NCI-H82 (cell line): ENCODE results near the gene DEFB132.
A peak's percentile ranks its signal among the peaks of the same experiment; 100 is the strongest.
"Not testable (repeated sequence)": the region's sequence is repeated elsewhere in the genome, so short reads cannot be mapped to it uniquely, and the experiment has no call there.

ENCODE experiments used
- DNase-seq: peaks from one replicate; lab custom pipeline; 2025; lab: John Stamatoyannopoulos, UW

DEFB132 gene, protein sequence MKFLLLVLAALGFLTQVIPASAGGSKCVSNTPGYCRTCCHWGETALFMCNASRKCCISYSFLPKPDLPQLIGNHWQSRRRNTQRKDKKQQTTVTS

DNA sequence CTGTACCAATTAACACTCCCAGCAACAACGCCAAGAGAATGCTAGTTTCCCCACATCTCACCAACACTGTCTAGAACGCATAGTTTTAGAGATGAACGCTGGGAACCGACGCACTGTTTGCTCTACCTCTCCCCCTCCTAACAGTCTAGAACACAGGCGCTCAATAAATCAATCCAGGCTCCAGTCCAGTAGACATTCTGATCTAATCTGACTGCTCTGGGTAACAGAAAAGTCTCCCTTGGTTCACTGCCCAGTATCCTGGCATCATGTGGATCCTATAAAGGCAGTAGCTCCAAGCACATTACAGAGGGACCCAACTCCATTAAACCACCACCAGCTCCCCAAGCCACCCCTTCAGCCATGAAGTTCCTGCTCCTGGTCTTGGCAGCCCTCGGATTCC, at the start of gene DEFB132:
TSS of gene DEFB132 (plus strand) at position 306 of the 400 bp plus-strand sequence. CDS start at position 361, 55 bp downstream.
- DNase-seq: no peak

DNA sequence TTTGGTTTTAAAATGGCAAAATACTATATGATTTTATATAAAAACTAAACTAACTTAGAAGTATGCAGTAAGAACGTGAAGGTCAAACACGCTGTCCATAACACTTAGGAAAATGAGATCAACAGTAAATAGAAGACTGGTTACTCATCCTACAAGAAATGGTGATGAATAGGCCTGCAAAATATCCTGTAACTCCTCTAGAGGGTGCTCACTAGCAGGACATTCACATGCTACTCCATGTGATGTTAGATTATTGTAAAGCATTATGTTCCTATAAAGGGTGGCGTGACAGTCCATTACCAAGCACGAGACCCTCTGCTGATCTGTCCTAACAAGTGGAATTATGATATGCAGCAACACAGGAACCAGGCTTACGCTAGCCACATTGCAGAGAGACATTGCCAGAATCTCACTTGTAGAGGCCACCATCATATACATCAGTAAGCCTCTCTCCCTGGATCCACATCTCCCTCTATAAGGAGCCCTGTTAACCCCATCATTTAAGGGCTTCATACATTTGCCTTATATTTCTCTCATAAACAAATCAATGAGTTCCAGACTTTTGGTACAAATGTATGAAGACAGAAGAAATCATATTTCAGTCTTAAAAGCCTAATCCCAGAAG, 48.5 kb upstream of the DEFB132 start:
- peak; percentile 75 for DNase-seq

DNA sequence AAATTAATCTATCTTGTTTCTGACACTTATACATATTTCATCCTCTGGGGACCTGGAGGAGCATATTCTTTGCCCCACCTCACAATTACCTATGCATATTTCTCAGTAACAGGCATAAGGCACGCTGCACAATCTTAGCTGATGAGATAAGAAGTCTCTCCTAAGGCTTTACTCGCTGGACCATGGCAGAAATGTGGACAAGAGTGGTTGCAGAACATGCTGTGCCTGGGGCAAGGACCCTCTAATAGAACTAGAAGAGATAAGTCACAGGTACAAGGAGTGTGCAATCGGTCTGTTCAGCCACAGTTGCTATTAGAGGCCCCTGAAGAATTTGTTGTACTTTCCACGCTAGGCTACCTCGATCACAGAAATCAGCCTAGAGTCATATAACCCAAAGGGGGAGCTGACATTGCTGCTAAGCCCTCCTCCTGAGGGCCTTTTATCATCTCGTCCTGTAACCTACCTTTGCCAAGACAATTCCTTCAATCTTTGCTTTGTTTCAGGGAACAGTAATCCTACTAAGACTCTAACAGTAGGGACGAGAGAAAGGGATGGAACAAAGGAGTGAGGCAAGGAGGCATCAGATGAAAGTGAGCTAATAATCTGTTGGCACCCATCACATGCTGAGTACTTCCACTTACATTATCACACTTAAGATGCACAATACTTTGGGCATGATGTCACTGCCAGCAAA, 46.6 kb upstream of the DEFB132 start:
- no peak for DNase-seq

DNA sequence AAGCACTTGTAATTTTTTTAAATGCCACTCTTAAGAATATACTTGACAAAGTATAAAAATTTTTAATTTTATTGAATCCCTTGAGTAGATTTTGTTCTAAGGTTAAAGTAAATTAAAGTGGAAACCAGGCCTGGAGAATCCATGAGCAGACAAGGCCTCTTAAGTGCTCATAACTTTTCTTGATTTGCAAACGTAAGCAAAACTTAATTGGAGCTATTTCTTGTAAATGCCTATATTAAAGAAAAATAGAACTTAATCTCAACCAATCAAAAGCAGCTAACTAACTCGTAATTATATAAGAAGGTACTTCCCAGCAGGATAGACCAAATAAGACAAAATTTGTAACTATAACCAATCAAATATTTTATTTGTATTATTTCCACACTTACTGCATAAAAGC, 43.1 kb upstream of the DEFB132 start:
- no peak for DNase-seq

DNA sequence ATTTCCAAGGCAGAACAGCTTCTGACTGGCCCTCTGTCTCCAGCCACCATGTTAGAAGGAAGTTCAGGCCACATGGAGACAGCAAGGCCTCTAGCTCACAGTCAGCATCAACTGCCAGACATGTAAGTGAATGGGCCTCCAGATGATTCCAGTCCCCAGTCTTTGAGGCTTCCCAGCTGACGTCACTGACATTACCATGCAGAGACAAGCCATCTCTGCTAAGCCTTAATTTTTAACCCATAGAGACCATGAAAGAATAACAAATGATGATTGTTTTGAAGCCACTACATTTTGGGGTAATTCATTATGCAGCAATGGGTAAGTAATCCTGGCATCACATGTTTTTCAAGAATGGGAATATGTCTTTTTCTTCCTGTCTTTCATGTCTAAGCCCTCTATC, 41.7 kb upstream of the DEFB132 start:
- DNase-seq: no peak

DNA sequence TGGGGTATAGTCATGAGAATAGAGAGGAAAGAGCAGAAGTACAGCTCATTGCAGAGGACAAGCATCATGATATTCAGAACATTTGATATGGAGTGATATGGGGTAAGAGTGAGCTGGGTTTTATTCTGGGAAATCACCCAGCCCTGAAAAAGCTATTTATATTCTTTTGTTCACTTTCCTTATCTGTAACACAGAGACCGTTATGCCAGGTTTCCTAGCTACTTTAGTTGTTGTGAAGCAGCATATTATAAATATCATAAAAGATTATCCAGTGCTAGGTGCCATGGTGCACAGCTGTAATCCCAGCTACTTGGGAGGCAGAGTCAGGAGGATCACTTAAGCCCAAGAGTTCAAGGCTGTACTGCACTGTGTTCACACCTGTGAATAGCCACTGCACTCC, 40.3 kb upstream of the DEFB132 start:
- no peak for DNase-seq

DNA sequence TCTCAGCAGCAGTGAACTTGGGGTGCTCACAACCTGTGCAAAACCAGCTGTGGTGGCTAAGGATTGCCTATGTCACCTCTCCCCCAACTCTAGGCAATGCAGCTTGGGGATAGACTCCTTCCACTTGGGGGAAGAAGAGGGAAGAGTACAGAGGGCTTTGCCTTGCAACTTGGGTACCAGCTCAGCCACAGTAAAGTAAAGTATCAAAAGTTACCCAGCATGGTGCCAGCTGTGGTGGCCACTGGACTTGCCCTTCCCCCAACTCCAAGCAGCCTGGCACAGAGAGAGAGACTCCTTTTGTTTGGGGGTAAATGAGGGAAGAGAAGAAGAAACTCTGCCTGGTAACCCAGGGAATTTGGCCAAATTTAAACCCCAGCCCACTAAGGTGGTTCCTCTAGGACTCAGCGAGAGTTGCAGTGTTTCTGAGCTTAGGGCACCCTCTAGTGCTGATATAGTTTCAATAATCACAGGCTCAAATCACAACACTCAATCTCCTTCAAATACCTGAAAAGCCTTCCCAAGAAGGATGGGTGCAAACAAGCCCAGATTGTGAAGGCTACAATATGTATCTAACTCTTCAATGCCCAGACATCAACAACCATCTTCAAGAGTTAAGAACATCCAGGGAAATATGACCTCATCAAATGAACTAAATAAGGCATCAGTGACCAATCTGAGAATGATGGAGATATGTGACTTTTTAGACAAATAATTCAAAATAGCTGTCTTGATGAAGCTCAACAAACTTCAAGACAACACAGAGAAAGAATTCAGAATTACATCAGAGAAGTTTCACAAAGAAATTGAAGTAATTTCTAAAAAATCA, 38.0 kb upstream of the DEFB132 start:
- peak; percentile 55 for DNase-seq

DNA sequence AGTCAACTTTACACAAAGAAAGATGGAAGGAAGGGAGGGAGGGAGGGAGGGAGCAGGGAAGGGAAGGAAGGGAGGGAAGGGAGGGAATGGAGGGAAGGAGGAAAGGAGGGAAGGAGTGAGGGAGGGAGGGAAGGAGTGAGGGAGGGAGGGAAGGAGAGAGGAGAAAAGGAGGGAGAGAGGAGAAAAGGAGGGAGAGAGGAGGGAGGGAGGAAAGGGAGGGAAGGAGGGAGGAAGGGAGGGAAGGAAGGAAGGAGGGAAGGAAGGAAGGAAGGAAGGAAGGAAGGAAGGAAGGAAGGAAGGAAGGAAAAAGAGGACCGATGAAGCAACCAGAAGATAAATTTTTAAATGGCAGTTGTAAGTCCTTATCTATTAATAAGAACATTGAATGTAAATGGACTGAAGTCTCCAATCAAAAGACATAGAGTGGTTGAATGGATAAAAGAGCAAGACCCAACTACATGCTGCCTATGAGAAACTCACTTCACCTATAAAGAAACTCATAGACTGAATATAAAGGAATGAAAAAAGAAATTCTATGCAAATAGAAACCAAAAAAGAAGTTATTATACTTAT, 36.2 kb upstream of the DEFB132 start:
- DNase-seq: no peak

DNA sequence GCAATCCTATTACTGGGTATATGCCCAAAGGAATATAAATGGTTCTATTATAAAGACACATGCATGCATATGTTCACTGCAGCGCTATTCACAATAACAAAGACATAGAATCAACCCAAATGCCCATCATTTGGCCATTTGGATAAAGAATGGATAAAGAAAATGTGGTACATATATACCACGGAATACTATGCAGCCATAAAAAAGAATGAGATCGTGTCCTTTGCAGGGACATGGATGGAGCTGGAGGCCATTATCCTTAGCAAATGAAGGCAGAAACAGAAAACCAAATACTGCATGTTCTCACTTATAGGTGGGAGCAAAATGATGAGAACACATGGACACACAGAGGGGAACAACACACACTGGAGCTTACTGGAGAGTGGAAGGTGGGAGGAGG, 31.6 kb upstream of the DEFB132 start:
- not testable (repeated sequence) for DNase-seq

DNA sequence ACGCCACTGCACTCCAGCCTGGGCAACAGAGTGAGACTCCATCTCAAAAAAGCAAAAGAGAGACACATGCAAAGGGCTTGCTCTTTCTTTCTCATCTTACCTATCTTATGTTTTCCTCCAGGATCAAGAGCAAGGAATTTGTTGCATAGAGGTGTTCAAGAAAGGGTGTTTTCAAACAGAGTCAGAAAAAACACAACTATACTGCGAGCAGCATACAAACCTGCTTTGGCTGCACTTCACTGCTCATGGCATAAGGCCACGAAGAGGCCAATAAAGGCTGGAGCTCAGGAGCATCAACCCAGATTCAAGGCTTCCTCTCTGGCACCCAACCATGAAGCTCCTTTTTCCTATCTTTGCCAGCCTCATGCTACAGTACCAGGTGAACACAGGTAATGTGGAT, 30.6 kb upstream of the DEFB132 start, which contains the start of gene DEFB129:
TSS of gene DEFB129 (plus strand) at position 301 of the 400 bp plus-strand sequence. CDS start at position 332, 31 bp downstream.
- no peak for DNase-seq

DNA sequence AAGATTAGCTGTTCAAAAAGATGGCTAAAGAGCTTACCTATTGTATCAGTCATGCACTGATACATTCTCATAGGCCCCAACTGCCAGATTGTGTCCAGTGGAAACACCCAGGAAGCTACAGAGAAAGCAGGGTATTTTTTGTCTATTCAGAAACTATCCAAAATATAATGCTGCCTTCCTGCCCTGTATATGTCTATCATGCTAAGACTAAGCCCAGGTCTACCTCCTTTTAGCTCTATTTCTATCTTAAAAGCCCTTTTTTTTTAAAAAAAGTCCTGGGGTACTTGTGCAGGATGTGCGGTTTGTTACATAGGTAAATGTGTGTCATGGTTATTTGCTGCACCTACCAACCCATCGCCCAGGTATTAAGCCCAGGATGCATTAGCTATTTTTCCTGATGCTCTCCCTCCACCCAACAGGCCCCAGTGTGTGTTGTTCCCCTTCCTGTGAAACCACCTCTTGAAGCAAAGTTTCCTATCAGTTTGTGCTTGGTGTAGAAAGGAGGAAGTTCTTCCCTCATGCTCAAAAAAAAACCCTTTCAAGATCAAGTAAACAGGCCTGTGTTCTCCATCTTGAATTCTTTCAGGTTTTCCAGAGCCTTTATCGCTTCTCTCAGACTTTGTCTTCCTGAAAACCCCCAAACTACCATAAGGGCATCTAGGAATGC, 30.0 kb upstream of the DEFB132 start:
- DNase-seq: no peak

DNA sequence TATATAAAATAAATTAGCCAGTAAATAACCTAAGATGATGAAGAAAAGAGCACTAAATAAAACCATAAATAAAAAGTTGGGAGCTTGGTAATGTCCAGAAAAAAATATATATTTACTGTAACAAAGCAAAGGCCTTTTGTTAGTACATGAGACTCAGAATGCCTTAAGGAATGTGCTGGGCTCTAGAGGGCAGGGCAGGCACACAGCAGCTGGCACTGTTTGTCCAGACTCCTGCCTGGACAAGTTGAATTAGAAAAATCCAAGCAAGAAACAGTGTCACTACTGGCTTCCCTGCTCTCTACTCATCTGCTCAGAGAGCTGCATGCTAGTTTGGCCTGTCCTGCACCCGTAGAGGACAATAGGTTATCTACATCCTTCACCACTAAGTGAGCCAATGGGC, 21.6 kb upstream of the DEFB132 start:
- DNase-seq: no peak

DNA sequence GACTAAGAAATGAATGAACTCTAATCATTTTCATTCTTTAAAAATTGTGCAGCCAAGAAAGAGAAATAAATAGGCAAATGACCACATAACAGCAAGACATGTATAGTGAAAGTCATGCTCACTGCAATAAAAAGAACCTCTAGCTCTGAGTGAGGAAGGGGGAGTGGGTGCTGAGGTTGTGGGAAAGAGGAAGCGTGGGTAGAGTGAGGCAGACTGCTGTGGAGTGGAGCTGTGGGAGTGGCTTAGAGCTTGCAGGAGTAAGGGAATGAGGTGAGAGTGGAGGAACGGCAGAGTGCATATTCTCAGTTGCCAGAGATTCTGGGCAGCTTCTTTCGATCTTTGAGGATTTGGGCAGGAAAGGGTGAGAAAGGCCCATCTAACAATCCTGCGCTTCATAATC, 20.0 kb upstream of the DEFB132 start:
- no peak for DNase-seq

DNA sequence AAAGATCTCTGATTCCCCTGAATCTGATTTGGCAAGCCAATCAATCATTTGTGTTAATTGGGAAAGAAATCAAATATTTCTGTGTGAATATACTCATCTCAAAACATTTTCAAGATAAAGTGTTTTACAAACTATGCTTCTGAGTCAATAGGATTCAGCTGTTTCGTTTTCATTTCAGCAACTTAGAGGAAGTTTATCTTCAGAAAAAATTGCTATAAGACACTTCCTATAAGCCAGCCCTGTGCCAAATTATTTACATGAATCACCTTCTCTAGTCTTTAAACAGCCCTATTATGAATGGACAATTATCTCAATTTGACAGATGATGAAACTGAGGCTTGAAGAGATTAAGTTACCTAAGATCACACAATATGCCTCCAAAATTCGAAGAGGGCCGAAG, 19.6 kb upstream of the DEFB132 start:
- DNase-seq: no peak

DNA sequence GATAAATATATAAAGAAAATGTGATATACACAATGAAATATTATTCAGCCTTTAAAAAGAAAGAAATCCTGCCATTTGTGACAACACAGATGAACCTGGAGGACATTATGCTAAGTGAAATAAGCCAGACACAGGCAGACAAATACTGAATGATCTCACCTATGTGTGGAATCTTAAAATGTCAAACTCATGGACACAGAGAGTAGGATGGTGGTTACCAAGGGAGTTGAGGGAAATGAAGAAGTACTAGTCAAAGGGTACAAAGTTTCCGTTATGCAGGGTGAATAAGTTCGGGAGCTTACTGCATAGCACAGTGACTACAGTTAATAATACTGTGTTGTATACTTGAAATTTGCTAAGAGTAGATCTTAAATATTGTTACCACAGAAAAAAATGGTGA, 14.6 kb upstream of the DEFB132 start:
- no peak for DNase-seq

DNA sequence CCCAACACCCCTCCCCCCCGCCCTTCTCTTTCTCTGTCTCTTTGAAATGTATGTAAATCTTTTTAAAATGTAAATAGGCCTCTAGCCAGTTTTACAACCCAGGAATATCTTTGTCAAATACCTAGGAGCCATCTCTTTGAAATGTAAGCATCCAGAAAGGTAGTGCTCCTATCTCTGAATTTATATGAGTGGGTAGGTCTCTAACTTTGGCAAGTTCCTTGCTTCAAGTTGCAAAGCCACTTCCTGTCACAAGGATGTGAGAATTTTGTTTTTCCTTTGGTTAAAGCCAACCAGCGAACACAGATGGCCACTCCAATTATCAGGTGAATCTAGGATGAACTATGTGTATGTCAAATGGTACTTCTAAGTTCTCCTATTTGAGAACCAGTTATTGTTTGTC, 6.2 kb upstream of the DEFB132 start:
- DNase-seq: no peak

DNA sequence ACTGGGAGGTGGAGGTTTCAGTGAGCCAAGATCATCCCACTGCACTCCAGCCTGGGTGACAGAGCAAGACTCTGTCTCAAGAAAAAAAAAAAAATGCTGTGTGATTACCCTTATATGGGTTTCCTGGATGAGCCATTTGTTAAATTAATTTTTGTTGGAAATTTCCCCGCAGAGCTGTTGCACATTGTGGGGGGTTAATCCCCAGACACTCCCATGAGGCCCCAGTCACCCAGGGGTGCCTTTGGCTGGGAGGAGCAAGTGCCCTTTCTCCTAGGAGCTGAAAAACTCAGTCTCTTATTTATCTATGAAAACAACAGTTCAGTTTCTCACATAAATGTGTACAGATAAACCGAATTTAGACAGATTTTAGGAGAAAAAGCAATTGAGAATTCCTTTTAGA, 4.7 kb upstream of the DEFB132 start:
- DNase-seq: no peak

DNA sequence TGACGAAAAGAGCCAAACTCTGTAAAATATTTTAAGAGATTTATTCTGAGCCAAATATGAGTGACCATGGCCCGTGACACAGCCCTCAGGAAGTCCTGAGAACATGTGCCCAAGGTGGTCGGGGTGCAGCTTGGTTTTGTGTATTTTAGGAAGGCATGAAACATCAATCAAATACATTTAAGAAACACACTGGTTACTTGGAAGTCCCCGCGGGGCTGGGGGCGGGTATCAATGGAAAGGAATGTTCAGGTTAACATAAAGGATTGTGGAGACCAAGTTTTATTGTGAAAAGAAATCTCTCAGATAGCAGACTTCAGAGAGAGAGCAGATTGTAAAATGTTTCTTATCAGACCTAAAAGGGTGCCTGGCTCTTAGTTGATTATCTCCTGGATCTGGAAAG, 4.1 kb upstream of the DEFB132 start:
- not testable (repeated sequence) for DNase-seq

DNA sequence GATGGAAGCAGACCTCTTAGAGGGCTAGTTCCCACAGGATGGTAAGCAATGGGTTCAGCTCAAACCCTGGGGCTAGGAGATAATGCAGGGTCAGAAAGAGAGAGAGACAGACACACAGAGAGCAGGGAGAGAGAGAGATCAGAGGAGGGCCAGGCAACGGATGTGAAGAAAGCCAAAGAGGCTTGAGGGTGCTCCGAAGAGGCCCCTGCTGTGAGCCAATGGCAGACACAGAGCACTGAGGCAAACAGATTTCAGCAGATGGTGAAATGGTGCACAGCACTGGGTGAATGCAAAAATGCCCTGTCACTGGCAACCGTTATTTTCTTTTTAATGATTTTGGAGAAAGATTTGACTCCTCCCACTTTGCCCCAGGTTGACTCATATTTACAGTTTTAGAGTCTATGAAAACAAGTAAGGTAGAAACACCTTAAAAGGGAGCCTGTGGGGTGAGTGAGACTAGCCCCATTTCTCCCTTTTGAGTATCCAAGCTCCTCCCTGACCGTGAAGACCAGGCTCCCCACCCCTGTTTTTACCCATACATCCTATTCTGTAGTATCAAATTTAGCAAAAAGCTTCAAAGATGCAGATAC, 840 bp downstream of the DEFB132 start:
- DNase-seq: no peak

DNA sequence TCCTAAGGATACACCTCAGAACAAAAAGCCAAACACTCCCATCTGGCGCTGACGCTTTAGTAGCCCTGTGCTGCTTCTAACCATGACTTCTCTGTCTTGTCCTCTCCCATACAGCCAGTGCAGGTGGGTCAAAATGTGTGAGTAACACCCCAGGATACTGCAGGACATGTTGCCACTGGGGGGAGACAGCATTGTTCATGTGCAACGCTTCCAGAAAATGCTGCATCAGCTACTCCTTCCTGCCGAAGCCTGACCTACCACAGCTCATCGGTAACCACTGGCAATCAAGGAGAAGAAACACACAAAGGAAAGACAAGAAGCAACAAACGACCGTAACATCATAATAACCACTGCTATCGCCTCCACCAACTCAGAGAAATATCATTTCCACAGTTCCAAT, 1.4 kb downstream of the DEFB132 start:
- peak; percentile 18 for DNase-seq

DNA sequence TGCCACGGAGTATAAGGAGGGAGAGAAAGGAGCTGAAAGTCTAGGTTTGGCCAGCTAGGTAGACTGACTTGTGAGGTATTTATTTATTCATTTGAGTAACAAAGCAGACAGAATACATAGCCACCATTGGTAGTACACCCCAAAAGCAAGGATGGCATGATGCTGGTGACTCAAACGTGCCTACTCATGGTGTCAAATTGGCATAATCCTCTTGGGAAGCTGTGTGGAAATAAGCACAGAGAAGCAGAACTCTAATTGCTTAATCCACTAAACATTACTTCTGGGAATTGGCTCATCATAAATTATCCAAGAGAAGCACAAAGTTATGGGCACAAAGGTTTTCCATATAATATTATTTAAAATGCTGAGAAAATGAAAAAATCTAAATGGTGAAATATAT, 2.5 kb downstream of the DEFB132 start:
- DNase-seq: peak; percentile 46
